Measurements from ENCODE around the gene MBD5.

Gene MBD5

DNA sequence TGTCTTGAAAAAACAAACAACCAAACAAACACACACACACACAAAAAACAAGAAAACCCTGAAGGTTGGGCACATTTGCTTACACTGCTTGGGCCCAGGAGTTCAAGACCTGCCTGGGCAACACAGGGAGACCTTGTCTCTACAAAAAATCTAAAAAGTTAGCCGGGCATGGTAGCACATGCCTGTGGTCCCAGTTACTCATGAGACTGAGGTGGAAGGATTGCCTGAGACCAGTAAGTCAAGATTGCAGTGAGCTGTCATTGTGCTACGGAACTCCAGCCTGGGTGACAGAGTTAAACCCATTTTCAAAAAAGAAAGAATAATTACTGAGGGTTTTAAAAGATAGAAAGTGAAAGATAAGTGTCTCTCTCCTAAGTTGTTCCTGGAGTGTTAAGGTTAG lies 103.4 kb downstream of the MBD5 start:
- DNase-seq (ENCODE audit: low read depth): no peak

- no peak for DNase-seq (ENCODE audit: low read depth)
Observed at GRCh38 chr2:148130581-148130980, 109.7 kb downstream of the MBD5 start.

GRCh38 chr2:148132412-148132811 lies 111.5 kb downstream of the MBD5 start:
- no peak for DNase-seq (ENCODE audit: low read depth)

GRCh38 chr2:148135705-148136104 lies 114.8 kb downstream of the MBD5 start:
- no peak for DNase-seq (ENCODE audit: low read depth)

DNA sequence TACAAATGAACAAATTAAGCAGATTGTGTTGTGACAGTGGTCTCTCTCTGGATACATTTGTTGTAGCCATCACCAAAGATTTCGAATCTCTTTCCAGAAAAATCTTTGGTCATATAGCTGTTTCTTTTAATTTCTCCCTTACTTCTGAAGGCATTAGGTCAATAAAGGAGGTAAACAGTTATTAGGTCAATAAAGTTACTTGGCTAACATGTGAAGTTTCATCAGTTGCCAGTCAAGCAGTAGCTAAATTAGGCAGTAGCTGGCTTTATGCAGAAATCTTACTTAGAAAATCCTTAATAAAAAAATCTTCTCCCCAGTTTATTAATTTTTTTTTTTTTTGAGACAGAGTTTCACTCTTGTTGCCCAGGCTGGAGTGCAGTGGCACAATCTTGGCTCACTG lies 115.5 kb downstream of the MBD5 start:
- no peak for DNase-seq (ENCODE audit: low read depth)

- no peak for DNase-seq (ENCODE audit: low read depth)
Observed at GRCh38 chr2:148161909-148162435, 141.1 kb downstream of the MBD5 start.

- DNase-seq (ENCODE audit: low read depth): no peak
Observed at GRCh38 chr2:148162871-148163270, 142.0 kb downstream of the MBD5 start.

DNA sequence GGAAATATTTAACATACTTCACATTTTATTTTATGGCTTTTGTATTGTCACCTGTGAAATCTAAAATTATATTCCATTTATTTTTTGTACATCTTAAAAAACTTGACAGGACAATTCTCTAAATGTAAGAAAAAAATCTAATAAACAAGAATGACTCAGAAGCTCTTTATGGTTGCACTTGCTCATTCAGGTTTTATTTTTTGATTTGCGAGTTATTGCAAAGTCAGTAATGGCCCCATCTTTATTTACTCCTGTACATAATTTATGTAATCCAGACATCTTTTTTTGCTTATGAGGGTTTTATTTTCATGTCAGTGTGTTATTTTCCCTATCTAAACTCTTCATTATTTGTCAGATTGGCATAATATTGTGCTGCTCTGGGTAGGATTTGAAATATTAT lies 145.1 kb downstream of the MBD5 start:
- DNase-seq (ENCODE audit: low read depth): no peak

DNA sequence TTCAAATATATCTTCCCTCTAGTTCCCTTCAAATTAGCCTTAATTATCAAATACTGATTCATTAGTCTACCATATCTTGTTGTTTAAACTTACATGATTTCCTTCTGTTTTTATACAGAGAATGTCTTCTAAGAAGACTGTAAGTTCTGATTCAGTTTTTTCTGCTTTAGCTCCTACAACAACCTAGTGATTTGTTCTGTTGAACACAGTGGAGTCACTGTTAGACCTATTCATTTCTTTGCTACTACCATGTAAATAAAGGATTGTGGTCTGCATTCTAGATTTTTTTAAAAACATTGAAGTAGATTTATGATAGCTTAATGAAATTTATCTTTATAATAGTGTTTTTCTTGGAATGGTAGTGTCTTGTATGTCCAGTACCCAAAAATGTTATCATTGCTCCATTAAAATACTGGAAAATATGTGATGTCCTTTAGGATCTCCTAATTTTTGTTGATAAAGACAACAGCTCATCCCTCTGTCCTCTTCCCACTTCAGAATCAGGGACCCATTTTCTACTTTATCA lies 146.4 kb downstream of the MBD5 start:
- DNase-seq (ENCODE audit: low read depth): no peak

DNA sequence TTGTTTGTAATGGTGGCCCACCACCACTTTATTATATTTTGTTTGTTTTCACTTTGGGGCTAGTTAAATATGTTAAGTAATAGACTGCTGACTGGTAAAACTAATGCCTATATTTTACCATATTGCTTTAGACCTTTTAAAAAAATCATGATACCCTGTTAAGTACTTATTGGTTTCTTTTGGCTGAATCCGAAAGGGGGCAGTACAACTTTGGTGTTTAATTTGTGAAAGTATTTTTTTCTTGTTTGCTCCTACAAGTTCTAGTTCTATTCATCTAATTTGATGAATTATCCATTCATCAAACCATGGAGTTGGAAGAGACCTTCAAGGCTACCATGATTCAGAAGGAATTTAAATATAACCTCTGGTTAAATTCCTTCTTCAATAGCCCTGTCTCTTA lies 147.0 kb downstream of the MBD5 start:
- no peak for DNase-seq (ENCODE audit: low read depth)

GRCh38 chr2:148172131-148172753 lies 151.4 kb downstream of the MBD5 start:
- DNase-seq (ENCODE audit: low read depth): no peak

DNA sequence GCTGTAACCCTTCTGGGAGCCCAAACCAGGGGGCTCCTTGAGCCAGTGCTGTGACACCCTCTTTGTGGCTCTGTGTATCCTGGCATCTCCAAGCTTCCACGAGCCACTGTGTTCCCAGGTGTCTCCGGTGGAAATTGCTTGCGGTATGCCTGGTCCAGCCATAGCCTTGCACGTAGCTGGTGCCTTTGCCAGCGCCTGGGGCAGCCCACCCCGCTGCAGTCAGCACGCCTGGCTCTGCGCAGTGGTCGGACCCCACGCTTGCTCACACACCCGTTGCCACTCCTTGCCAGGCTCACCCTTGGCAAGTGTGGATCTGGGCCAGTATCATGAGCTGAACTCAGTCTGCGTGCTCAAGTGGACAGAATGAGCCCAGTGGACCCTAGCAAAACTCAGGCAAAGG lies 152.3 kb downstream of the MBD5 start:
- DNase-seq (ENCODE audit: low read depth): no peak

- DNase-seq (ENCODE audit: low read depth): no peak
Observed at GRCh38 chr2:148177559-148177958, 156.7 kb downstream of the MBD5 start.

GRCh38 chr2:148179724-148180123 lies 158.8 kb downstream of the MBD5 start:
- no peak for DNase-seq (ENCODE audit: low read depth)

- DNase-seq (ENCODE audit: low read depth): no peak
Observed at GRCh38 chr2:148184976-148185375, 164.1 kb downstream of the MBD5 start.

- DNase-seq (ENCODE audit: low read depth): no peak
Observed at GRCh38 chr2:148194882-148195281, 174.0 kb downstream of the MBD5 start.

DNA sequence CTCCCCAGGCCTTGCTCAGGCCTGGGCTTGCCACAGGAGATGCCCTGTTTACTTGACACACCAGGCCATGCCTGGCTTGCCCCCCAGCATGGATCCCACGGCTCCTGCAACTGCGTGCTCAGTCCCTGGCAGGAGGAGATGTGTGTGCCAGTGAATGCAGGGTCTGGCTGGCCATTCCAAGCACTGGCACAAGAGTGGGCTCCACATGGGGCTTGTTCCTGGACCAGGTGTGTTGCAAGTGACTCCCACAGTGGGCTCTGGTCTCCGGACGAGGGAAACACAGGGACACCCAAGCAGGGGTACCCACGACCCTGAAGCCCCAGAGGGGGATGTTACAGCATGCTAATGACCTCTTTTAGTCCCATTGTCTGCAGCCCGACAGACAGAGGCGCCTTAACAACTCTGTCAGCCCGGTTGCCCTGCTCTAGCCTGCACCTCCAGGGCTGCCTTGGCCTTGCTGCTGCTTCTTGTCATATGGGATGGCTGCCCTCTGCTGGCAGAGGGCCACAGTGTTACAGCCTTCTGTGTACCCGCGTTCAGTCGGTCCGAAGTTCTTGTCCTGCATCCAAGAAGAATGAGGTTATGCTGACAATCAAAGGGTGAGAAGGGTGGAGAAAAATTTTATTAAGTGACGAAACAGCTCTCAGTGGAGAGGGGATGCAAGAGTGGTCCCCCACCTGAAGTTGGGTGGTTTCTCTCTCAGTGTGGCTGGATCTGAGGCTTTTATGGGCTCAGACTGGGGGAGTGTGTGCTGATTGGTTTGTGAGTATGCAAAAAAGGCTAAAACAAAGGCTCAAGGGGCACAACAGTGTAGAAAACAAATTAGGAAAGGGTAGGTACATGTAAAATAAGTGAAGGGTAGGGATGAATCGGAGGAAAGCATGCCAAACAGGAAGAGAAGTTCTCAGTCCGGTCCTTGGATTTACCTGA lies 180.4 kb downstream of the MBD5 start:
- DNase-seq (ENCODE audit: low read depth): peak; percentile 12

- no peak for DNase-seq (ENCODE audit: low read depth)
Observed at GRCh38 chr2:148202237-148202636, 181.3 kb downstream of the MBD5 start.

- DNase-seq (ENCODE audit: low read depth): no peak
Observed at GRCh38 chr2:148207111-148207510, 186.2 kb downstream of the MBD5 start.

DNA sequence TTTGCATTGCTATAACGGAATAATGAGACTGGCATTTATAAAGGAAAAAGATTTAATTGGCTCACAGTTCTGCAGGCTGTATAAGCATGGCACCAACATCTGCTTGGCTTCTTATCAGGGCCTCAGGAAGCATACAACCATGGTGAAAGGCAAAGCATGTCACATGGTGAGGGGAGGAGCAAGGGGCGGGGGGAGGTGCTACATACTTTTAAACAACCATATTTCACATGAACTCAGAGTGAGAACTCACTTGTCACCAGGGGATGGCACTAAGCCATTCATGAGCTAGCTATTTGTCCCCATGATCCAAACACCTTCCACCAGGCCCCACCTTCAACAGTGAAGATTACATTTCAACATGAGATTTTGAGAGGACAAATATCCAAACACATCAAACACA lies 188.7 kb downstream of the MBD5 start:
- no peak for DNase-seq (ENCODE audit: low read depth)

DNA sequence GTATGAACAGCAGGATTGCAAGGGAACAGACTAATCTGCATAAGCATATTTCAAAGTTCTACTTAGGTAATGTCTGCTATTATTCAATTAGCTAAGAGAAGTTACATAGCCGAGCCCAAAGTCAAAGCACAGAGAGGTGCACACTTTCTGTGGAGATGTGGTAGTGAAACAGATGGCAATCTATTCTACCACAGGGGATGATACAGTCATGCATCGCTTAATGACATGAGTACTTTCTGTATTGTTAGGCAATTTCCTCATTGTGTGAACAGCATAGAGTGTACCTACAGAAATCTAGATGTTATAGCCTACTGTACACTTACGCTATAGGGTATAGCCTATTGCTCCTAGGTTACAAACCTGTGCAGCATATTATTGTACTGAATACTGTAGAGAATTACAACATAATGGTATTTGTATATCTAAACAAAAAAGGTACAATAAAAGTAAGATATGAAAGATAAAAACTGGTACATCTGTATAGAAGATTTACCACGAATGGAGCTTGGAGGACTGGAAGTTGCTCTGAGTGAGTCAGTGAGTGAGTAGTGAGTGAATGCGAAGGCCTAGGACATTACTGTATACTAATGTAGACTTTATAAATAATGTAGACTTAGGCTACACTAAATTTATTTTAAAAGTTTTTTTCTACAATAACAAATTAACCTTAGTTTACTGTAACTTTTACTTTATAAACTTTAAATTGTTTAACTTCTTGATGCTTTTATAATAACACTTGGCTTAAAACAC lies 197.6 kb downstream of the MBD5 start:
- no peak for DNase-seq (ENCODE audit: low read depth)

GRCh38 chr2:148221166-148221565 lies 200.3 kb downstream of the MBD5 start:
- no peak for DNase-seq (ENCODE audit: low read depth)

Data from stimulated activated CD8-positive, alpha-beta memory T cell treated with anti-CD3 and anti-CD28 coated beads, Interleukin-4, amount 100 ng/mL, for 24 hours (primary cell).